Mucosa of descending colon (tissue), 3 donors: ENCODE measurements around the gene OAF. TPM values are rescaled to one million over a fixed set of nuclear protein-coding genes. Genes with fewer than 3 reads are reported as not detected.

Experiments used
- ATAC-seq: fragments of 200-7000 bp; cut with Tn5 transposase; one replicate; pipeline ENCODE4 v1.9.1; 2020; ENCODE audit warnings: mild to moderate bottlenecking, moderate library complexity
- DNase-seq, 3 donors: peaks; one replicate each; pipeline ENCODE4 v3.0.0-alpha.2; 2020
- H3K36me3 ChIP-seq: fragments of 200-600 bp; one replicate; pipeline ENCODE4 v1.8.0; 2021; ENCODE audit warnings: low read depth, mild to moderate bottlenecking
- H3K4me1 ChIP-seq: fragments of 200-600 bp; one replicate; pipeline ENCODE4 v1.8.0; 2021; ENCODE audit warnings: low read depth, mild to moderate bottlenecking
- H3K4me3 ChIP-seq: fragments of 200-600 bp; one replicate; pipeline ENCODE4 v1.8.0; 2021; ENCODE audit warnings: mild to moderate bottlenecking
- H3K9me3 ChIP-seq: fragments of 200-600 bp; one replicate; pipeline ENCODE4 v1.8.0; 2021; ENCODE audit warnings: mild to moderate bottlenecking
- CTCF ChIP-seq: fragments of 200-600 bp; IDR thresholded peaks from one replicate; pipeline ENCODE4 v1.8.0; 2022; ENCODE audit warnings: antibody characterized with exemption, mild to moderate bottlenecking
- intact Hi-C, 2 donors: fragments of 100-400 bp; cut with DNase I in 1 of 2; cut with micrococcal nuclease in 1 of 2; formaldehyde crosslinking; loops; one replicate each; pipeline versions ENCODE4 v1.11.0 to v1.11.1; 2022; cut with DNase I, micrococcal nuclease
- total RNA-seq, 3 donors: library from RNA; stranded (reverse); fragmentation: NEBNext Ultra II Directional in 2 of 3; extraction: Animal tissue kit (Norgen Biotek cat#: 25700) in 2 of 3; gene quantifications; one replicate each; pipeline versions ENCODE4 v1.2.1 to v1.2.4, GENCODE V29; 2021 to 2023
- donor health status: DM: no; HTN: no; CAD: no; lungs with moderate emphysema.
- donor health status: DM: no; HTN: no; CAD: no.
- donor health status: DM: no; HTN: yes; CAD: no.

Gene OAF
- total RNA-seq, 3 donors from 2014 or later: 96.4 to 217 (median 133) TPM

DNA sequence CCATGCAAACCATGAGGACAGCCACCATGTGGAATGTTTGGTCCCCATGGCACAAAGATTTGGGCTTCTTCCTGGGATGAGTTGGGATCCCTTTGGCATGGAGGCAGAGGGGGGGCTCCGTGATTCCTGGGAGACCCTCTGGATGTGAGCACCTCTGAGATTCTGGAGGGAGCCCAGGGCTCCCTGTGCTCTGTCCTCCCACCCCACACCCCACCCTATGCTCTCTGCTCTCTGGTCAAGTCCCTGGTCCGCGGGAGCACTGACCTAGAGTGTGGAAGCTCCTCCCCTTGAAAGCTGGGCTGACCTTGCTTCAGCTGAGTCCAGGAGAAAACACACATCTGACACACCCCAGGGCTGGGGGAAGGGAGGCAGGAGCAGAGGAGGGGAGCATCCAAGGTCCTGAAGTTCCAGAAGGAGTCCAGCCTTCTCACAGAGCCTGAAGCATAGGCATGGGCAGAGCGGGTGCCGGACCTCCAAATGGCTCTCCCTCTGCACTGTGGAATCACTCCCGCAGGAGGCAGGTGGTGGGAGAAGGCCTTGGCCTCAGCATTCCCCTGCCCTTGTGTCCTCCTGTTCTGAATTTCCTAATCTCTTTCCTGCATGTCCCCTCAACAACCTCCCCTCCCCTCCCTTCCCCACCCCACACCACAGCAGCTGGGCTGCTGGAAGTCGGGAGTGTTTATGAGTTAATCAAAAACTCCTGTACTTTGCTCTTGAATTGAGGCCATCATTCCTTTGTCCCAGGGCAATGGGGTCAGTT is 25.7 kb upstream of the OAF start:
- intact Hi-C loops: loop anchor here in 1 of 2 donors (5.0 kb wide), 1 partner anchor 37 kb away; no protein-coding TSS in a partner anchor
- H3K4me1 ChIP-seq: peaks cover 59% of the 10 kb centered on the region
- ATAC-seq: peak; percentile 73
- H3K9me3 ChIP-seq: no peaks in the 10 kb centered on the region
- H3K36me3 ChIP-seq: no peaks in the 10 kb centered on the region
- peak; percentile 77 to 83 (median 82) for DNase-seq
- TF ChIP-seq CTCF: no peak
- H3K4me3 ChIP-seq: no peak overlapping the region

DNA sequence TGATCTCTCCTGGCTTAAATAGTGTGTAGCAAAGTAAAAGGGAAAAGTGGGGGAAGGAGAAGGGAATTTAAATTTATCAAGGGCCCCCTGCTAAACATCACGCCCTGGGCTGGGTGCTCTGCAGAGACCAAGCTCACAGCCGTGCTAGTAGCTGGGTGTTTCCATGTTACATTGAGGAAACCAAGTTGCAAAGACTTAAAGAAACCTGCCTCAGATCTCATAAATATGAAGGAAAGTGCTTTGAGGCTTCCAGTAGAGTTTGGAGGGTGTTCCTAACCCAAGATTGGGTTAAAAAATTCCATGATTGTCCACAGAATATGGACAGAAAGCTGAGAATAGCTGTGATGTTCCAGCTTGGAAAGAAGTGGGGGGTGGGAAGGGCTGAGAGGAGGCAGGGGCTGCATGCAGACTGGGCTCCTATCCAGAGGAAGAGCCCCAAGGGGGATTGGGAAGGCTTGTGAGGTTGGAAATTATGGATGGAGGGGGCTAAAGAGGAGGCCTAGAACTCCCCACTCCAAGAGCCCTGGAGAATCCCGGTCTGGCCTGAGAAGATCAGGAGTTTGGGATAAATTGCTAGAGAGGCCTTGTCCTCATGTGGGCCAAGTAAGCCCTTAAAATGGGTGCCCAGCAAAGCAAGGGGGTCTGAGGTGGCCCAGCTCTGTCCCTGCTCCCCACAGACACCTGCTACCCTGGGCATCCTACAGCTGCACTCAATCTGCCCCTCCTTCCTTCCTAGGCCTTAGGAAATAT is 25.0 kb upstream of the OAF start:
- Histone ChIP-seq H3K4me3 (no peak overlapping the region), H3K9me3 (no peaks in the 10 kb centered on the region), H3K4me1 (peaks cover 65% of the 10 kb centered on the region), H3K36me3 (no peaks in the 10 kb centered on the region)
- no peak for TF ChIP-seq CTCF
- DNase-seq (peak in 2 of 3 donors; percentile 30 to 39), ATAC-seq (no peak)
- intact Hi-C loops: no loop called here

DNA sequence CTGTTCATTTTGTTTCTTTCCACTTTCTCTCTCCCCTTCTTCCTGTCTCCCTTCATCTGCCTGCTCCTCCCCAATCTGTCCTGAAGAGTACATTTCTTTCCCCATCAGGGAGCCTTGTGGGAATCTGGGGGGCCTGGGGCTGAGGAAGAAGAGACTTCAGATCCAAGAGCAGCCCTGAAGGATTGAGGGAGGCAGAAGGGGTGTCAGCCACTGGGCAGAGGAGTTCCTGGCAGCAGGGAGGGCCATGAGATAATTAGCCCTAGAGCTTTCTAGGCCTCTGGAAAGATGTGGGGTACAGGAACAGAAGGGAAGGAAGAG is 24.4 kb upstream of the OAF start:
- H3K4me3 ChIP-seq: no peak overlapping the region
- DNase-seq: no peak
- intact Hi-C loops: no loop called here
- TF ChIP-seq CTCF: no peak
- H3K4me1 ChIP-seq: peaks cover 65% of the 10 kb centered on the region
- H3K36me3 ChIP-seq: no peaks in the 10 kb centered on the region
- no peaks in the 10 kb centered on the region for H3K9me3 ChIP-seq
- no peak for ATAC-seq

- DNase-seq (peak; percentile 70 to 74 (median 74)), ATAC-seq (peak; percentile 62)
- no peak overlapping the region for H3K4me3 ChIP-seq
- no peak for TF ChIP-seq CTCF
- intact Hi-C loops: no loop called here
- H3K9me3 ChIP-seq: no peaks in the 10 kb centered on the region
- H3K4me1 ChIP-seq: peaks cover 65% of the 10 kb centered on the region
- no peaks in the 10 kb centered on the region for H3K36me3 ChIP-seq
These were observed 23.8 kb upstream of the OAF start for GRCh38 chr11:120186774-120187591.

GRCh38 chr11:120188371-120188770 is 22.5 kb upstream of the OAF start:
- Histone ChIP-seq H3K9me3 (no peaks in the 10 kb centered on the region), H3K4me3 (no peak overlapping the region), H3K36me3 (no peaks in the 10 kb centered on the region), H3K4me1 (peaks cover 62% of the 10 kb centered on the region)
- DNase-seq (peak in 1 of 3 donors; percentile 37), ATAC-seq (no peak)
- no peak for TF ChIP-seq CTCF
- intact Hi-C loops: no loop called here
